Measurements from ENCODE around the gene PPP1R13B.
A peak's percentile ranks its signal among the peaks of the same experiment; 100 is the strongest.

PPP1R13B gene

GRCh38 chr14:103816991-103817390, 30.4 kb downstream of the PPP1R13B start:
- no peak for DNase-seq (ENCODE audit: low spot score)
- TF ChIP-seq CTCF (IDR thresholded peaks at IDR 0.05; ENCODE audit: extremely low read depth, missing control alignments), result no peak

GRCh38 chr14:103815253-103815652, 32.1 kb downstream of the PPP1R13B start:
- DNase-seq (ENCODE audit: low spot score), result no peak
- TF ChIP-seq CTCF (IDR thresholded peaks at IDR 0.05; ENCODE audit: extremely low read depth, missing control alignments), result no peak

GRCh38 chr14:103811189-103811588, 36.2 kb downstream of the PPP1R13B start:
- no peak for DNase-seq (ENCODE audit: low spot score)
- no peak for TF ChIP-seq CTCF (IDR thresholded peaks at IDR 0.05; ENCODE audit: extremely low read depth, missing control alignments)

- DNase-seq (ENCODE audit: low spot score), result peak; percentile 52
- peak; percentile 74 for TF ChIP-seq CTCF (IDR thresholded peaks at IDR 0.05; ENCODE audit: extremely low read depth, missing control alignments)
Observed at GRCh38 chr14:103808403-103809001, 38.9 kb downstream of the PPP1R13B start.

GRCh38 chr14:103806805-103807204, 40.6 kb downstream of the PPP1R13B start:
- peak; percentile 26 for DNase-seq (ENCODE audit: low spot score)

GRCh38 chr14:103805708-103806107, 41.7 kb downstream of the PPP1R13B start:
- DNase-seq (ENCODE audit: low spot score), result no peak
- TF ChIP-seq CTCF (IDR thresholded peaks at IDR 0.05; ENCODE audit: extremely low read depth, missing control alignments), result no peak

More at GRCh38 chr14:103806805-103807204, 40.6 kb downstream of the PPP1R13B start:
- TF ChIP-seq CTCF (IDR thresholded peaks at IDR 0.05; ENCODE audit: extremely low read depth, missing control alignments), result no peak

GRCh38 chr14:103803661-103804060, 43.7 kb downstream of the PPP1R13B start:
- DNase-seq (ENCODE audit: low spot score), result no peak
- no peak for TF ChIP-seq CTCF (IDR thresholded peaks at IDR 0.05; ENCODE audit: extremely low read depth, missing control alignments)

Measured in GM20000 (cell line).